Measurements from ENCODE around the gene ABCC3.

DNA sequence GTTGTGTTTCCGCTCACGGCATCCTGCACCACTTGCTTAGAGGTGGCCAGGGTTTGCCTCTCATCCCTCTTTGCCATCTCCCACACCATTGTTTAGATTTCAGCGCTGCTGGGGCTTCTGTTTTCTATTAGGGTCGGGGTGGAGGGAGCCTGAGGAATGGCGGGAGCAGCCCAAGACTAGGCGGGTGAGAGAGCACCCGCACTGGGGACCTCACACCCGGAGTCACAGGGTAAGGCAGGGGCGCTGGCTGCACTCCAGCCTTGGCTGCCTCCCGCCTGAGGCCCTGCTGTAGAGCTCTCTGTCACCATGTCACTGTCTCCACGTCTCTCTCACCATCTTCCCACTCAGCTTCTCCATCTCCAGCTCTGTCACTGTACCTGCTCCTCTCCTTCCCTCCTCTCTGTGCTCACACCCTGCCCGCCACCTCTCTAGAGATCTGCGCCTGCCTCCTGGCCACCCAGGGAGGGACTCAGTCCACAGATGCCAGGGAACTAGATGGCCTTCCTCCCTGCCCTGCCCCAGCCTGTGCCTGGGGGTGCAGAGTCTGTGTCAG lies 32.8 kb upstream of the ABCC3 start:
- TF ChIP-seq CTCF (IDR thresholded peaks at IDR 0.05) (no peak), POLR2A (IDR thresholded peaks at IDR 0.05) (no peak)

Data from Peyer's patch (tissue), 4 donors.